Lower leg skin (tissue), 4 donors: ENCODE measurements around the gene EMP2. TPM values are rescaled to one million over a fixed set of nuclear protein-coding genes. Genes with fewer than 3 reads are reported as not detected.
A peak's percentile ranks its signal among the peaks of the same experiment; 100 is the strongest.

Source experiments
- DNase-seq, 2 donors: peaks; one replicate each; pipeline ENCODE4 v3.0.0-alpha.2; 2019; ENCODE audit warnings: low spot score in 2 of 2
- H3K4me3 ChIP-seq: fragments of 200-600 bp; sonication (generic); 2 replicates; pipeline ENCODE4 v1.5.1; 2017; ENCODE audit warnings: mild to moderate bottlenecking, low read depth; ENCODE audit not compliant: poor library complexity, severe bottlenecking
- CTCF ChIP-seq, 3 donors: fragments of 450-650 bp; IDR thresholded peaks; one replicate each; pipeline ENCODE4 v1.5.1; 2016; ENCODE audit warnings: antibody characterized with exemption in 3 of 3, mild to moderate bottlenecking in 3 of 3, moderate library complexity in 2 of 3
- POLR2A ChIP-seq, 2 donors: fragments of 450-650 bp; IDR thresholded peaks; one replicate each; pipeline ENCODE4 v1.6.1; 2016 to 2017; ENCODE audit warnings: antibody characterized with exemption in 2 of 2, mild to moderate bottlenecking in 1 of 2, moderate library complexity in 1 of 2
- WGBS, 2 donors: methylation state at CpG; one replicate each; pipeline ENCODE4 v1.1.5; 2018; 5-methylcytosine and 5-hydroxymethylcytosine counted together
- intact Hi-C: fragments of 100-400 bp; cut with DNase I; formaldehyde crosslinking; loops from one replicate; pipeline ENCODE4 v1.15.0; 2023; ENCODE audit warnings: low total_unique reads
- total RNA-seq, 4 donors: library from RNA; depleted of rRNA; stranded (reverse); fragments of >200 nt; gene quantifications; one replicate each; pipeline ENCODE4 v1.1.0, GENCODE V29; 2016

EMP2 gene
- total RNA-seq, 4 donors from 2014 or later, result 74.1 to 167 (median 104) TPM

DNA sequence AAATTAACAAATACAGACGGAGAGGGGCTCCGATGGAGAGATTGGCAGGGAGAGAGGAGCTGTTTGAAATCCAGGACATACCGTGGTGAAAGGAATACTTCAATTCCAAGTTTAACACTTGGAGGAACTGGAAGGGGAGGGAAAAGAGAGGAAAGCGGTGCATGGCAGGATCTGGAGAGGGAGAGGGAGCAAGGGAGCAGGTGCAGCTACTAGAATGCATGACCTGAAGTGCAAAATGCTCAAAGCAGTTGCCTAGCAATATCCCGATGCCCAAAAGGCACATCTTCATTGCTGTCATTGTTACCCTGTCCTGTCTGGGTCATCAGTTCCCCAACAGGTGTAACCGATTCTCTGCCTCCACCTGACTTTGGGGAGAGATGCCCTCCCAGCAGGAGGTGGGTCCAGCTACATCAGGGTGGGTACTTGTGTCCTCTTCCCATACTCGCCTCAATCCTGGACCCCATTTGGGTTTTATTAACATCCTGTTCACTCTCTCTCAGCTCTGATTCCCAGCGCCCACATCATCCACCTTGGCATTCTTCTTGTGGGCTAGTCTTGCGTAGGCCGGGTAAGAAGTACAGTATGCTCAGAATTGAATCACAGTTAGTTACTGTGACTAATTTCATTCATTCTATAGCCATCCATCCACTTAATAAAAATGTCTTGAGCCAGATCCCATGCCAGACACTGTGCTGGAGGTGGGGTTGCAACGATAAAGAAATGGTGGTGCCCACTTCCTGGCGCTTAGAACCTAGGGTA lies 37.4 kb upstream of the EMP2 start:
- no peak overlapping the region for H3K4me3 ChIP-seq
- no peak for DNase-seq
- 59 to 61% methylated on average over 11 to 12 of the region's 12 CpGs for WGBS, 2 donors
- intact Hi-C loops, result no loop called here
- TF ChIP-seq CTCF (IDR thresholded peaks at IDR 0.05), result no peak
- TF ChIP-seq POLR2A (IDR thresholded peaks at IDR 0.05), result no peak

- DNase-seq, result peak in 1 of 2 donors; percentile 90
- TF ChIP-seq CTCF (IDR thresholded peaks at IDR 0.05) (no peak), POLR2A (IDR thresholded peaks at IDR 0.05) (no peak)
- H3K4me3 ChIP-seq, result no peak overlapping the region
- WGBS, 2 donors, result 14 to 24% methylated on average over 11 to 14 of the region's 14 CpGs
- intact Hi-C loops, result no loop called here
These were observed 36.6 kb upstream of the EMP2 start for GRCh38 chr16:10616756-10617640.

DNA sequence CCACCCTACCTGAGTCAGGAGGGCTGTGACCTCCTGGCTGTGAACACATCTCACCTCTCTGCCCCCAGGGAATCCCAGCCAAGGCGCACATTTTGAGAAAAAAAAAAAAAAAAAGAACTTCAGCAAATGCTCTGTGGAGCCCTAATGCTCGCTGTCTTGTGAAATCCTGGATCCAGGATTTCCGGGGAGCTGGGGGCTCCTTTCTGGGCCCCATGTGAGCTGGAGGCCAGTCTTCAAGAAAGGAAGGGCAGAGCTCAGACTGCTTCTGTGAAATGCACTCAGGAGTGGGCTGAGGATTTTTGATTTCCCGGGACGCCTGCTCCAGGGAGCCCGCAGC lies 36.0 kb upstream of the EMP2 start:
- intact Hi-C loops, result no loop called here
- TF ChIP-seq CTCF (IDR thresholded peaks at IDR 0.05) (no peak), POLR2A (IDR thresholded peaks at IDR 0.05) (no peak)
- WGBS, 2 donors, result 48 to 51% methylated on average over 6 of the region's 6 CpGs
- H3K4me3 ChIP-seq, result no peak overlapping the region
- no peak for DNase-seq

GRCh38 chr16:10614685-10615084 lies 34.3 kb upstream of the EMP2 start:
- no peak for DNase-seq
- no peak overlapping the region for H3K4me3 ChIP-seq
- intact Hi-C loops, result no loop called here
- TF ChIP-seq POLR2A (IDR thresholded peaks at IDR 0.05) (no peak), CTCF (IDR thresholded peaks at IDR 0.05) (no peak)

DNA sequence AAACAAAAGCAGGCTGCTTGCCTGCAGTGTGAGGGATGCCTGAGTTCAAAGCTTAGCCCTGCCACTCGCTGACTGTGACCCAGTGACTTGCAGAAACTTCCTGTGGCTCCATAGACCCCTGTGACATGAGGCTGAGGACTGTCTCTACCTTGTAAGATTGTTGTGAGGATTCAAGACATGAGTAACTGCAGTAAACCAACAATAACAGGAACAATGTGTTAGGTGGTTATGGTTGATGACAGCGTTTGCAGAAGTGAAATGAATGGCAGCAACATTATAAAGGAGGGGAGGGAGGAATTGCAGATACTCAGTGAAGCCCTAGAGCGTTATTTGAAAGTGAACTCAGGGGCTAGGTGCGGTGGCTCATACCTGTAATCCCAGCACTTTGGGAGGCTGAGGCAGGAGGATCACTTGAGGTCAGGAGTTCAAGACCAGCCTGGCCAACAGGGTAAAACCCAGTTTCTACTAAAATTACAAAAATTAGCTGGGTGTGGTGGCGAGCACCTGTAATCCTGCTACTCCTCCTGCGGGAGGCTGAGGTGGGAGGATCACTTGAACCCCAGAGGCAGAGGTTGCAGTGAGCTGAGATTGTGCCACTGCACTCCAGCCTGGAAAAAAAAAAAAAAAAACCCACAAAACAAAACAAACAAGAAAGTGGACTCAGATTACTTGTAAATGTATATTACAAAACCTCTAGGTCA lies 33.5 kb upstream of the EMP2 start:
- no peak for DNase-seq
- H3K4me3 ChIP-seq, result no peak overlapping the region
- TF ChIP-seq CTCF (IDR thresholded peaks at IDR 0.05), result no peak
- no peak for TF ChIP-seq POLR2A (IDR thresholded peaks at IDR 0.05)
- 68 to 81% methylated on average over 6 of the region's 6 CpGs for WGBS, 2 donors
- intact Hi-C loops, result no loop called here
